GM12878 (cell line): ENCODE results near the gene MRPS12. TPM values are rescaled to one million over a fixed set of nuclear protein-coding genes. Genes with fewer than 3 reads are reported as not detected.

Experiments
- ATAC-seq: fragments of 200-7000 bp; cut with Tn5 transposase; 3 replicates; pipeline ENCODE4 v1.9.1; 2020; ENCODE audit warnings: mild to moderate bottlenecking, moderate library complexity
- BruUV-seq: library from RNA; stranded (reverse); fragments of 400-500 nt; replicated peaks from 2 replicates; lab custom pipeline; 2021; lab: Mats Ljungman, UMichigan
- CTCF ChIA-PET: fragments of 300-600 bp; sonication (Branson Sonifier 250); formaldehyde crosslinking; extraction: SDS; loops from one replicate; lab custom pipeline; 2021; ENCODE audit warnings: inconsistent platforms; lab: Yijun Ruan, JAX
- POLR2A ChIA-PET: fragments of 350-600 bp; formaldehyde crosslinking; extraction: SDS; loops from one replicate; lab custom pipeline; 2021; ENCODE audit warnings: inconsistent platforms; lab: Charles Lee
- RAD21 ChIA-PET: fragments of 300-600 bp; sonication (Branson Sonifier 250); formaldehyde crosslinking; loops from one replicate; lab custom pipeline; 2023; ENCODE audit warnings: antibody characterized with exemption; ENCODE audit not compliant: unreplicated experiment; lab: Charles Lee
- SMC1A ChIA-PET: fragments of 300-600 bp; sonication (Branson Sonifier 250); formaldehyde crosslinking; loops from one replicate; lab custom pipeline; 2023; ENCODE audit not compliant: unreplicated experiment, uncharacterized antibody; lab: Charles Lee
- DNase-seq: peaks from one replicate; pipeline ENCODE4 v3.0.0-alpha.2; 2011; ENCODE audit warnings: low read depth, low spot score
- FAIRE-seq: peaks from 3 replicates; lab custom pipeline; 2011; peaks lifted over from hg19 to GRCh38; lab: Jason Lieb, UNC
- H2AFZ ChIP-seq: 2 replicates; pipeline ENCODE4 v1.6.0; 2011; ENCODE audit warnings: low read depth, low read length, control low read depth; ENCODE audit not compliant: control insufficient read depth
- H3K27ac ChIP-seq: 2 replicates; pipeline ENCODE4 v1.5.1; 2011; ENCODE audit warnings: control low read depth; ENCODE audit not compliant: control insufficient read depth, insufficient read depth
- H3K27me3 ChIP-seq, 2 experiments: replicated peaks in 1 of 2; 2 replicates each; pipeline versions ENCODE4 v1.6.0 to v1.6.1; 2011; ENCODE audit warnings: low read length in 1 of 2; ENCODE audit not compliant: control insufficient read depth in 2 of 2, insufficient read depth in 2 of 2
- H3K36me3 ChIP-seq, 2 experiments: 2 replicates each; pipeline ENCODE4 v1.5.1; 2011; ENCODE audit warnings: low read length in 1 of 2; ENCODE audit not compliant: control insufficient read depth in 2 of 2, insufficient read depth in 2 of 2
- H3K4me1 ChIP-seq: 2 replicates; pipeline ENCODE4 v1.6.1; 2011; ENCODE audit warnings: mild to moderate bottlenecking, low read length, moderate library complexity, mixed read lengths; ENCODE audit not compliant: control insufficient read depth, insufficient read depth
- H3K4me2 ChIP-seq: 2 replicates; pipeline ENCODE4 v1.6.0; 2011; ENCODE audit warnings: control low read depth; ENCODE audit not compliant: control insufficient read depth, insufficient read depth
- H3K4me3 ChIP-seq: fragments of 200-600 bp; sonication (generic); 2 replicates; pipeline ENCODE4 v1.5.1; 2016
- H3K79me2 ChIP-seq: 2 replicates; pipeline ENCODE4 v1.6.0; 2011; ENCODE audit warnings: low read length; ENCODE audit not compliant: control insufficient read depth, insufficient read depth
- H3K9ac ChIP-seq: 2 replicates; pipeline ENCODE4 v1.8.0; 2011; ENCODE audit warnings: low read length, control low read depth, mixed read lengths; ENCODE audit not compliant: control insufficient read depth, insufficient read depth
- H3K9me3 ChIP-seq: replicated peaks from 3 replicates; pipeline ENCODE4 v1.5.1; 2011; ENCODE audit warnings: mild to moderate bottlenecking, low read length; ENCODE audit not compliant: control insufficient read depth, insufficient read depth
- H4K20me1 ChIP-seq: 2 replicates; pipeline ENCODE4 v1.6.0; 2011; ENCODE audit not compliant: control insufficient read depth, insufficient read depth
- EGR1 ChIP-seq, 2 experiments: IDR thresholded peaks; 1 replicate in 1 of 2; 2 replicates in 1 of 2; pipeline ENCODE4 v1.6.1; 2011 to 2012; ENCODE audit warnings: low read depth in 2 of 2, low read length in 2 of 2, borderline replicate concordance in 1 of 2, mild to moderate bottlenecking in 1 of 2, moderate library complexity in 1 of 2
- FOXM1 ChIP-seq: IDR thresholded peaks from 2 replicates; pipeline ENCODE4 v1.6.1; 2012; ENCODE audit warnings: low read depth, mild to moderate bottlenecking, inconsistent platforms, low read length, moderate library complexity
- KDM1A ChIP-seq: fragments of 200-600 bp; sonication (generic); IDR thresholded peaks from 2 replicates; pipeline ENCODE4 v1.6.1; 2016; ENCODE audit warnings: borderline replicate concordance
- NFYB ChIP-seq: IDR thresholded peaks from 2 replicates; pipeline ENCODE4 v1.6.1; 2011; ENCODE audit warnings: low read depth, mild to moderate bottlenecking, low read length, improper control_type of control experiment, moderate library complexity; ENCODE audit not compliant: insufficient read depth
- NR2C1 ChIP-seq: fragments of 450-650 bp; IDR thresholded peaks from 2 replicates; pipeline ENCODE4 v1.6.1; 2017; ENCODE audit warnings: antibody characterized with exemption, mild to moderate bottlenecking, moderate library complexity
- PAX8 ChIP-seq: fragments of 450-650 bp; IDR thresholded peaks from 2 replicates; pipeline ENCODE4 v1.6.1; 2017; ENCODE audit warnings: mild to moderate bottlenecking, moderate library complexity
- POLR2A ChIP-seq: IDR thresholded peaks from 2 replicates; pipeline ENCODE4 v1.6.1; 2011; ENCODE audit warnings: low read depth, mild to moderate bottlenecking, low read length
- POLR2AphosphoS5 ChIP-seq: IDR thresholded peaks from 2 replicates; pipeline ENCODE4 v1.6.1; 2011; ENCODE audit warnings: mild to moderate bottlenecking, low read length, inconsistent platforms
- WGBS: methylation state at CpG from one replicate; pipeline ENCODE4 v1.1.6; 2016; ENCODE audit warnings: low lambda C conversion rate; ENCODE audit not compliant: insufficient replicate concordance, insufficient coverage; ENCODE audit errors: missing lambda C conversion rate; 5-methylcytosine and 5-hydroxymethylcytosine counted together
- in situ Hi-C: fragments of 300-500 bp; cut with MboI; formaldehyde crosslinking; loops from 9 replicates; pipeline ENCODE4 v1.14.3; 2018; ENCODE audit warnings: mixed read lengths
- intact Hi-C: fragments of 100-400 bp; cut with micrococcal nuclease; formaldehyde crosslinking; loops from one replicate; pipeline ENCODE4 v1.14.2; 2022; ENCODE audit not compliant: unreplicated experiment
- polyA plus RNA-seq, 11 experiments: library from polyadenylated mRNA; depleted of rRNA in 4 of 11; unstranded in 6 of 11; stranded (reverse) in 5 of 11; fragments of >200 nt; fragmentation: Nextera tagmentation in 4 of 11; fragmentation: Illumina TruSeq in 1 of 11; extraction: Ambion mirVana in 4 of 11; extraction: Trizol in 1 of 11; gene quantifications; 1 replicate in 1 of 11; 2 replicates in 10 of 11; pipeline versions ENCODE4 v1.2.1 to v1.2.3, GENCODE V29; 2011 to 2016; ENCODE audit warnings: inconsistent platforms in 2 of 11, missing spikeins in 2 of 11, low read depth in 1 of 11
- total RNA-seq, 4 experiments: library from RNA; depleted of rRNA in 3 of 4; stranded (reverse); fragments of >200 nt in 3 of 4; fragmentation: Illumina TruSeq in 1 of 4; extraction: Trizol in 1 of 4; gene quantifications; 2 replicates each; pipeline versions ENCODE4 v1.2.1 to v1.2.3, GENCODE V29; 2013 to 2021
- TF ChIP-seq, protein P1 (sequence below): IDR thresholded peaks from 2 replicates; pipeline ENCODE4 v1.6.1; 2011; ENCODE audit warnings: borderline replicate concordance, low read depth, mild to moderate bottlenecking, moderate library complexity, mixed read lengths, low read length; ENCODE audit not compliant: insufficient read depth; ENCODE audit errors: extremely low read length
- TF ChIP-seq, protein P2 (sequence below): IDR thresholded peaks from 2 replicates; pipeline ENCODE4 v1.6.1; 2012; ENCODE audit warnings: low read length, inconsistent platforms
- TF ChIP-seq, protein P3 (sequence below): IDR thresholded peaks from 2 replicates; pipeline ENCODE4 v1.6.1; 2012; ENCODE audit warnings: low read depth, low read length, improper control_type of control experiment

The MRPS12 gene
- total and polyA plus RNA-seq, 10 of the 15 experiments (the other 5 are each of a cell fraction or from before 2014, with no cell fraction given), result 7.3 to 205 (median 77.3) TPM

DNA sequence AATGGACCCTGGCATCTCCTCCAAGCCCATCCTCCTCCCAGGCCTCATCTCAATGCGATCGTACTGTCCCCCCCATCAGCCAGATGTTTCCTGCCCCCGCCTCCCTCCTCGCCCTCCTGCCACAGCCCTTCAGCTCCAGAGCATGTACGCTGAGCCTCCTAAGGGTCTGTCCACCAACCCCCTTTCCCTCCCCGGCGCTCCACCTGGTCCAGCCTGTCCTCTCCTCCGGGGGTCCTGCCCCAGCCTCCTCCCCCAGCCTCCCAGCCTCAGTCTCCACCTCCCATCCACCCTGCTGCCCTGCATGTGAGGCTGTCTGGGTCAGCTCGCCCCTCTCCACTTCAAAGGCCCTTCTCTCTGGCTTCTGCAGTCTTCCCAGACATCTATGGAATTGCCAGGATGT is 35.8 kb upstream of the MRPS12 start:
- Histone ChIP-seq H3K27ac (no peak overlapping the region), H3K9ac (no peak overlapping the region), H3K79me2 (peaks cover 1% of the 10 kb centered on the region), H4K20me1 (no peaks in the 10 kb centered on the region), H3K9me3 (no peaks in the 10 kb centered on the region), H2AFZ (no peak overlapping the region), H3K4me2 (no peak overlapping the region), H3K36me3 (no peaks in the 10 kb centered on the region; a peak in 1 of 4 replicates), H3K27me3 (no peaks in the 10 kb centered on the region), H3K4me1 (peaks cover 5% of the 10 kb centered on the region), H3K4me3 (no peak overlapping the region)
- no TSS peak for BruUV-seq
- ChIA-PET POLR2A (interaction anchor here (0.6 kb wide), 1 partner anchor 31 kb away, joined by 4 read pairs; no protein-coding TSS in a partner anchor), RAD21 (no interaction called here), CTCF (interaction anchor here (0.6 kb wide), 1 partner anchor 35 kb away, joined by 3 read pairs; no protein-coding TSS in a partner anchor), SMC1A (no interaction called here)
- FAIRE-seq, result no peak
- WGBS, result 31% methylated on average over 8 of the region's 9 CpGs
- no peak for TF ChIP-seq EGR1 (IDR thresholded peaks at IDR 0.05; ENCODE audit: borderline replicate concordance in 1 of 2, low read depth in 2 of 2, low read length in 2 of 2)
- TF ChIP-seq, protein P1, sequence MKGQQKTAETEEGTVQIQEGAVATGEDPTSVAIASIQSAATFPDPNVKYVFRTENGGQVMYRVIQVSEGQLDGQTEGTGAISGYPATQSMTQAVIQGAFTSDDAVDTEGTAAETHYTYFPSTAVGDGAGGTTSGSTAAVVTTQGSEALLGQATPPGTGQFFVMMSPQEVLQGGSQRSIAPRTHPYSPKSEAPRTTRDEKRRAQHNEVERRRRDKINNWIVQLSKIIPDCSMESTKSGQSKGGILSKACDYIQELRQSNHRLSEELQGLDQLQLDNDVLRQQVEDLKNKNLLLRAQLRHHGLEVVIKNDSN, result no peak
- TF ChIP-seq, protein P2, sequence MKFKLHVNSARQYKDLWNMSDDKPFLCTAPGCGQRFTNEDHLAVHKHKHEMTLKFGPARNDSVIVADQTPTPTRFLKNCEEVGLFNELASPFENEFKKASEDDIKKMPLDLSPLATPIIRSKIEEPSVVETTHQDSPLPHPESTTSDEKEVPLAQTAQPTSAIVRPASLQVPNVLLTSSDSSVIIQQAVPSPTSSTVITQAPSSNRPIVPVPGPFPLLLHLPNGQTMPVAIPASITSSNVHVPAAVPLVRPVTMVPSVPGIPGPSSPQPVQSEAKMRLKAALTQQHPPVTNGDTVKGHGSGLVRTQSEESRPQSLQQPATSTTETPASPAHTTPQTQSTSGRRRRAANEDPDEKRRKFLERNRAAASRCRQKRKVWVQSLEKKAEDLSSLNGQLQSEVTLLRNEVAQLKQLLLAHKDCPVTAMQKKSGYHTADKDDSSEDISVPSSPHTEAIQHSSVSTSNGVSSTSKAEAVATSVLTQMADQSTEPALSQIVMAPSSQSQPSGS, result no peak
- no peak for TF ChIP-seq POLR2A
- no peak for TF ChIP-seq POLR2AphosphoS5
- no peak for TF ChIP-seq FOXM1
- TF ChIP-seq NR2C1, result no peak
- TF ChIP-seq NFYB, result no peak
- TF ChIP-seq, protein P3, sequence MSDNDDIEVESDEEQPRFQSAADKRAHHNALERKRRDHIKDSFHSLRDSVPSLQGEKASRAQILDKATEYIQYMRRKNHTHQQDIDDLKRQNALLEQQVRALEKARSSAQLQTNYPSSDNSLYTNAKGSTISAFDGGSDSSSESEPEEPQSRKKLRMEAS, result no peak
- no peak for TF ChIP-seq KDM1A
- TF ChIP-seq PAX8, result no peak
- DNase-seq, result no peak
- in situ Hi-C loops (no loop called here), intact Hi-C loops (no loop called here)
- no peak for ATAC-seq
